ENCODE data around the gene RIF1.

DNA sequence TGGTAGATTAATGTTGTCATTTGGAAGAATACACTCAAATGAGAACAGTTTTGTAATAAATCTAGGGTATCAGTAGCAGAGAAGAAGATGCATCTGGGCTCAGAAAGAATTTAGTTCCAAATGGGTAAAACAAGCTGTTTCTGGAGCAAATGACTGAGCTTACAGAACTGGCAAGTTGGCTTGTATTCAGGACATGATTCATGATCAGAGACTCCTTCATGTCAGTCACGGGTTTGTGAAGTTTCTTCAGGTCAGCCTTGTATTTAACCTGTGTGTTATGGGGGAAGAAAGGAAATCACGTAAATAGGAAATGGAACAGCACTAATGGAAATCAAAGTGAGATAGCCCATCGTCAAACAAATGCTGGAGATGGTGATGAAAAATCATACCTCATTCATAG, 109.1 kb downstream of the RIF1 start:
- TF ChIP-seq POLR2A (IDR thresholded peaks at IDR 0.05) (no peak), POLR2AphosphoS5 (IDR thresholded peaks at IDR 0.05) (no peak)
- TF ChIP-seq, protein P1, sequence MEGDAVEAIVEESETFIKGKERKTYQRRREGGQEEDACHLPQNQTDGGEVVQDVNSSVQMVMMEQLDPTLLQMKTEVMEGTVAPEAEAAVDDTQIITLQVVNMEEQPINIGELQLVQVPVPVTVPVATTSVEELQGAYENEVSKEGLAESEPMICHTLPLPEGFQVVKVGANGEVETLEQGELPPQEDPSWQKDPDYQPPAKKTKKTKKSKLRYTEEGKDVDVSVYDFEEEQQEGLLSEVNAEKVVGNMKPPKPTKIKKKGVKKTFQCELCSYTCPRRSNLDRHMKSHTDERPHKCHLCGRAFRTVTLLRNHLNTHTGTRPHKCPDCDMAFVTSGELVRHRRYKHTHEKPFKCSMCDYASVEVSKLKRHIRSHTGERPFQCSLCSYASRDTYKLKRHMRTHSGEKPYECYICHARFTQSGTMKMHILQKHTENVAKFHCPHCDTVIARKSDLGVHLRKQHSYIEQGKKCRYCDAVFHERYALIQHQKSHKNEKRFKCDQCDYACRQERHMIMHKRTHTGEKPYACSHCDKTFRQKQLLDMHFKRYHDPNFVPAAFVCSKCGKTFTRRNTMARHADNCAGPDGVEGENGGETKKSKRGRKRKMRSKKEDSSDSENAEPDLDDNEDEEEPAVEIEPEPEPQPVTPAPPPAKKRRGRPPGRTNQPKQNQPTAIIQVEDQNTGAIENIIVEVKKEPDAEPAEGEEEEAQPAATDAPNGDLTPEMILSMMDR (IDR thresholded peaks at IDR 0.05 in 8 of 11, conservative IDR thresholded peaks at IDR 0.05 in 3 of 11), result no peak
